A549 (cell line): ENCODE data around the gene CARS1. TPM values are rescaled to one million over a fixed set of nuclear protein-coding genes. Genes with fewer than 3 reads are reported as not detected.

ENCODE experiments used
- ATAC-seq, 2 experiments: fragments of 200-7000 bp in 1 of 2; fragments of >200 bp in 1 of 2; cut with Nextera tagmentation in 1 of 2; cut with Tn5 transposase in 1 of 2; 3 replicates each; pipeline versions ENCODE4 v1.8.0 to v1.9.1; 2018 to 2020; ENCODE audit warnings: mild to moderate bottlenecking in 1 of 2, moderate library complexity in 1 of 2
- CTCF ChIA-PET: fragments of 300-600 bp; sonication (Branson Sonifier 250); formaldehyde crosslinking; extraction: SDS; loops from one replicate; lab custom pipeline; 2021; ENCODE audit warnings: antibody characterized with exemption, inconsistent platforms; lab: Yijun Ruan, JAX
- POLR2A ChIA-PET: fragments of 350-600 bp; formaldehyde crosslinking; extraction: SDS; loops from one replicate; lab custom pipeline; 2021; ENCODE audit warnings: antibody characterized with exemption, inconsistent platforms; lab: Yijun Ruan, JAX
- DNase-seq, 2 experiments: peaks; one replicate each; pipeline versions ENCODE4 v3.0.0 to v3.0.0-alpha.2; 2011 to 2016; ENCODE audit warnings: low read depth in 1 of 2, low spot score in 1 of 2
- FAIRE-seq: peaks from 2 replicates; lab custom pipeline; 2011; peaks lifted over from hg19 to GRCh38; lab: Jason Lieb, UNC
- H3K27ac ChIP-seq, 2 experiments: fragments of >200 bp; sonication (Bioruptor Twin); formaldehyde crosslinking; 3 replicates each; pipeline ENCODE4 v1.5.1; 2016 to 2017
- H3K4me1 ChIP-seq: fragments of >200 bp; sonication (Bioruptor Twin); formaldehyde crosslinking; 3 replicates; pipeline ENCODE4 v1.6.1; 2016
- H3K4me2 ChIP-seq: fragments of >200 bp; sonication (Bioruptor Twin); formaldehyde crosslinking; 3 replicates; pipeline ENCODE4 v1.6.1; 2016
- H3K4me3 ChIP-seq: fragments of >200 bp; sonication (Bioruptor Twin); formaldehyde crosslinking; 3 replicates; pipeline ENCODE4 v1.5.1; 2016
- H3K9me3 ChIP-seq: fragments of >200 bp; sonication (Bioruptor Twin); formaldehyde crosslinking; 3 replicates; pipeline ENCODE4 v1.6.1; 2016
- BCL3 ChIP-seq: fragments of >200 bp; sonication (Bioruptor Twin); formaldehyde crosslinking; IDR thresholded peaks from 3 replicates; pipeline ENCODE4 v1.6.1; 2016
- CEBPB ChIP-seq, 2 experiments: fragments of >200 bp in 1 of 2; sonication (Bioruptor Twin) in 1 of 2; formaldehyde crosslinking in 1 of 2; IDR thresholded peaks; 2 replicates each; pipeline ENCODE4 v1.6.1; 2012 to 2016
- CHD2 ChIP-seq: fragments of 150-350 bp; IDR thresholded peaks from 2 replicates; pipeline ENCODE4 v1.6.1; 2014; ENCODE audit warnings: low read length; ENCODE audit not compliant: partially characterized antibody
- CTCF ChIP-seq: fragments of >200 bp; sonication (Bioruptor Twin); formaldehyde crosslinking; IDR thresholded peaks from 3 replicates; pipeline ENCODE4 v1.5.1; 2016
- E2F6 ChIP-seq: IDR thresholded peaks from 2 replicates; pipeline ENCODE4 v1.6.1; 2012; ENCODE audit warnings: low read depth, borderline replicate concordance
- FOSL2 ChIP-seq, 2 experiments: fragments of 450-650 bp in 1 of 2; fragments of >200 bp in 1 of 2; sonication (Bioruptor Twin) in 1 of 2; formaldehyde crosslinking; IDR thresholded peaks; 2 replicates each; pipeline versions ENCODE4 v1.5.0 to v1.6.1; 2016 to 2020; ENCODE audit warnings: mild to moderate bottlenecking in 1 of 2, moderate library complexity in 1 of 2
- HES2 ChIP-seq: fragments of >200 bp; sonication (Bioruptor Twin); formaldehyde crosslinking; IDR thresholded peaks from 2 replicates; pipeline ENCODE4 v1.6.1; 2016
- HOXA7 ChIP-seq: fragments of 250-450 bp; sonication (Bioruptor Pico); IDR thresholded peaks from 2 replicates; pipeline ENCODE4 v1.5.0; 2020; ENCODE audit warnings: mild to moderate bottlenecking, moderate library complexity
- HOXB5 ChIP-seq: fragments of 250-450 bp; sonication (Bioruptor Pico); IDR thresholded peaks from 2 replicates; pipeline ENCODE4 v1.5.0; 2020; ENCODE audit warnings: mild to moderate bottlenecking, moderate library complexity
- JUN ChIP-seq, 2 experiments: fragments of >200 bp; sonication (Bioruptor Twin); formaldehyde crosslinking; IDR thresholded peaks; 2 replicates in 1 of 2; 3 replicates in 1 of 2; pipeline ENCODE4 v1.6.1; 2016 to 2017
- JUNB ChIP-seq: fragments of >200 bp; sonication (Bioruptor Twin); formaldehyde crosslinking; IDR thresholded peaks from 2 replicates; pipeline ENCODE4 v1.6.1; 2016
- MAX ChIP-seq: IDR thresholded peaks from 2 replicates; pipeline ENCODE4 v1.6.1; 2012
- MYC ChIP-seq: IDR thresholded peaks from 2 replicates; pipeline ENCODE4 v1.6.1; 2012; ENCODE audit warnings: mild to moderate bottlenecking, inconsistent platforms, low read length, improper control_type of control experiment, borderline replicate concordance
- PHF8 ChIP-seq: fragments of 200-600 bp; sonication (generic); IDR thresholded peaks from 2 replicates; pipeline ENCODE4 v1.6.1; 2016; ENCODE audit warnings: low read depth, mild to moderate bottlenecking, antibody characterized with exemption, moderate library complexity, borderline replicate concordance
- POLR2A ChIP-seq: IDR thresholded peaks from 2 replicates; pipeline ENCODE4 v1.6.1; 2012; ENCODE audit warnings: mild to moderate bottlenecking, low read length
- RFX5 ChIP-seq: fragments of 450-650 bp; IDR thresholded peaks from 2 replicates; pipeline ENCODE4 v1.7.1; 2014; ENCODE audit warnings: antibody characterized with exemption, mild to moderate bottlenecking, moderate library complexity
- TFCP2L1 ChIP-seq: fragments of 250-450 bp; sonication (Bioruptor Pico); IDR thresholded peaks from 2 replicates; pipeline ENCODE4 v1.5.0; 2021; ENCODE audit warnings: mild to moderate bottlenecking
- WGBS: methylation state at CpG from one replicate; pipeline ENCODE4 v1.1.6; 2017; ENCODE audit errors: missing lambda C conversion rate; 5-methylcytosine and 5-hydroxymethylcytosine counted together
- polyA minus RNA-seq: library from RNA; depleted of rRNA, polyadenylated mRNA; stranded (reverse); fragments of >200 nt; gene quantifications from 2 replicates; pipeline ENCODE4 v1.2.3, GENCODE V29; 2011; rRNA and poly(A)+ RNA removed
- polyA plus RNA-seq, 4 experiments: library from polyadenylated mRNA; depleted of rRNA in 3 of 4; stranded (reverse); fragments of >200 nt; fragmentation: RNase III in 1 of 4; extraction: RNeasy Plus Mini Kit Qiagen cat#74134 plus additional on column Dnase treatment in 1 of 4; gene quantifications; 2 replicates in 3 of 4; 3 replicates in 1 of 4; pipeline ENCODE4 v1.2.3, GENCODE V29; 2011 to 2017

CARS1 gene
- polyA plus RNA-seq (2011; rRNA removed) (109 and 130 TPM in 2 replicates), polyA plus RNA-seq (2017; fragmentation: RNase III; extraction: RNeasy Plus Mini Kit Qiagen cat#74134 plus additional on column Dnase treatment) (52.7 to 56.3 TPM (median 56.2 TPM) in 3 replicates), polyA minus RNA-seq (67.3 and 71.3 TPM in 2 replicates)
- polyA plus RNA-seq (2012; cell fraction: cytosol; rRNA removed) = 43.3 and 43.9 TPM in 2 replicates
- 105 and 130 TPM in 2 replicates for polyA plus RNA-seq (2012; cell fraction: nucleus; rRNA removed)

- FAIRE-seq (peak; percentile 28), ATAC-seq (peak; percentile 99), DNase-seq (peak; percentile 92 to 94)
- WGBS = 2% methylated on average over 16 of the region's 68 CpGs
- H3K4me1 ChIP-seq = peaks cover 29% of the 10 kb centered on the region
- POLR2A ChIA-PET = interaction anchor here (0.6 to 1.0 kb wide), 6 partner anchors 10 to 140 kb away, joined by 3 to 5 read pairs (median 3); partner anchors contain the start of genes NAP1L4 and PHLDA2
- CTCF ChIA-PET = interaction anchor here (0.8 to 3.4 kb wide), 6 partner anchors 20 to 88 kb away, joined by 3 to 17 read pairs (median 4); no protein-coding TSS in a partner anchor
- H3K27ac ChIP-seq = peak within 1 kb of the TSS; percentile 98 to 99
- H3K9me3 ChIP-seq = no peaks in the 10 kb centered on the region
- H3K4me2 ChIP-seq = peak within 1 kb of the TSS; percentile 90
- H3K4me3 ChIP-seq = peak within 1 kb of the TSS; percentile 83
- no peak for TF ChIP-seq JUNB
- peak; percentile 62; the same call in 1 of the 2 replicates for TF ChIP-seq HOXB5 (CRISPR knock-in tag)
- TF ChIP-seq E2F6 = peak; percentile 83
- TF ChIP-seq TFCP2L1 = no peak
- TF ChIP-seq MYC = peak; percentile 22; the same call in 1 of the 2 replicates
- TF ChIP-seq PHF8 = peak; percentile 77; the same call in 1 of the 2 replicates
- TF ChIP-seq POLR2A = peak; percentile 53
- peak; percentile 78; the same call in 2 of the 3 replicates for TF ChIP-seq BCL3
- peak; percentile 80 to 96 for TF ChIP-seq JUN (IDR thresholded peaks at IDR 0.05)
- TF ChIP-seq HES2 = no peak
- no peak for TF ChIP-seq CHD2
- TF ChIP-seq MAX = peak; percentile 85
- TF ChIP-seq FOSL2 (IDR thresholded peaks at IDR 0.05) = no peak
- 0 out of 2 replicates have a peak, but pooled peaks have one; percentile 6 for TF ChIP-seq FOSL2 (CRISPR knock-in tag; IDR thresholded peaks at IDR 0.05)
- no peak for TF ChIP-seq HOXA7 (CRISPR knock-in tag)
- no peak for TF ChIP-seq CTCF
- peak; percentile 53 to 90; a peak in 3 of 4 replicates for TF ChIP-seq CEBPB (IDR thresholded peaks at IDR 0.05)
- 0 out of 2 replicates have a peak, but pooled peaks have one; percentile 10 for TF ChIP-seq RFX5
Observed at GRCh38 chr11:3057069-3057963, at the start of gene CARS1. CARS1 (minus strand) TSS chr11:3057423; CDS start chr11:3057367, 56 bp downstream.
